GM23338 (cell line): ENCODE results near the gene NINL. TPM values are rescaled to one million over a fixed set of nuclear protein-coding genes. Genes with fewer than 3 reads are reported as not detected.

Source experiments
- ATAC-seq: fragments of 200-7000 bp; cut with Tn5 transposase; 3 replicates; pipeline ENCODE4 v1.9.1; 2020
- DNase-seq: peaks from one replicate; pipeline ENCODE4 v3.0.0-alpha.2; 2015; ENCODE audit warnings: low spot score
- H2AFZ ChIP-seq: fragments of 200-600 bp; sonication (generic); 2 replicates; pipeline ENCODE4 v1.8.0; 2016; ENCODE audit warnings: antibody characterized with exemption, mild to moderate bottlenecking, moderate library complexity
- H3F3A ChIP-seq: fragments of 200-600 bp; sonication (generic); replicated peaks from 2 replicates; pipeline ENCODE4 v1.8.0; 2017; ENCODE audit warnings: antibody characterized with exemption, mixed run types, low read depth
- H3K27ac ChIP-seq: fragments of 200-600 bp; sonication (generic); 2 replicates; pipeline ENCODE4 v1.6.1; 2016; ENCODE audit warnings: low read depth
- H3K27me3 ChIP-seq: fragments of 200-600 bp; sonication (generic); 2 replicates; pipeline ENCODE4 v1.8.0; 2016; ENCODE audit warnings: mild to moderate bottlenecking, mixed run types, moderate library complexity; ENCODE audit not compliant: insufficient read depth
- H3K36me3 ChIP-seq: fragments of 200-600 bp; sonication (generic); 2 replicates; pipeline ENCODE4 v1.8.0; 2016; ENCODE audit warnings: mild to moderate bottlenecking; ENCODE audit not compliant: insufficient read depth
- H3K4me1 ChIP-seq: fragments of 200-600 bp; sonication (generic); 2 replicates; pipeline ENCODE4 v1.8.0; 2016; ENCODE audit warnings: mild to moderate bottlenecking, moderate library complexity; ENCODE audit not compliant: insufficient read depth
- H3K4me2 ChIP-seq: fragments of 200-600 bp; sonication (generic); 2 replicates; pipeline ENCODE4 v1.7.1; 2017; ENCODE audit warnings: mixed run types
- H3K4me3 ChIP-seq: fragments of 200-600 bp; sonication (generic); 2 replicates; pipeline ENCODE4 v1.6.1; 2016; ENCODE audit warnings: mixed run types
- H3K79me2 ChIP-seq: fragments of 200-600 bp; sonication (generic); replicated peaks from 2 replicates; pipeline ENCODE4 v1.8.0; 2017; ENCODE audit warnings: mild to moderate bottlenecking; ENCODE audit not compliant: insufficient read depth
- H3K9me2 ChIP-seq: fragments of 200-600 bp; sonication (generic); 2 replicates; pipeline ENCODE4 v1.8.0; 2017; ENCODE audit not compliant: insufficient read depth
- H4K20me1 ChIP-seq: fragments of 200-600 bp; sonication (generic); replicated peaks from 2 replicates; pipeline ENCODE4 v1.8.0; 2017; ENCODE audit warnings: mild to moderate bottlenecking; ENCODE audit not compliant: insufficient read depth
- H3K27ac Mint-ChIP-seq: 2 replicates; pipeline ENCODE4 v1.8.0; 2020; ENCODE audit warnings: inconsistent platforms, mild to moderate bottlenecking, moderate library complexity, mixed read lengths
- H3K27me3 Mint-ChIP-seq: 3 replicates; pipeline ENCODE4 v1.8.0; 2022; ENCODE audit warnings: low read depth, mild to moderate bottlenecking, moderate library complexity, mixed read lengths, inconsistent platforms; ENCODE audit not compliant: insufficient read depth, poor library complexity
- H3K36me3 Mint-ChIP-seq: 3 replicates; pipeline ENCODE4 v1.8.0; 2021; ENCODE audit warnings: low read depth, mild to moderate bottlenecking, inconsistent platforms, moderate library complexity, mixed read lengths
- H3K4me1 Mint-ChIP-seq: 3 replicates; pipeline ENCODE4 v1.8.0; 2020; ENCODE audit warnings: mild to moderate bottlenecking, inconsistent platforms, mixed read lengths
- H3K4me3 Mint-ChIP-seq: 3 replicates; pipeline ENCODE4 v1.8.0; 2021; ENCODE audit warnings: moderate library complexity, mild to moderate bottlenecking, inconsistent platforms, mixed read lengths
- H3K9me3 Mint-ChIP-seq: 3 replicates; pipeline ENCODE4 v1.8.0; 2020; ENCODE audit warnings: moderate library complexity, mild to moderate bottlenecking, inconsistent platforms, mixed read lengths
- JUNB ChIP-seq: IDR thresholded peaks from one replicate; pipeline ENCODE4 v1.6.1; 2016; ENCODE audit warnings: antibody characterized with exemption; ENCODE audit not compliant: unreplicated experiment
- POLR2AphosphoS5 ChIP-seq: IDR thresholded peaks from 2 replicates; pipeline ENCODE4 v1.6.1; 2016; ENCODE audit warnings: antibody characterized with exemption, low read depth
- REST ChIP-seq: IDR thresholded peaks from one replicate; pipeline ENCODE4 v1.6.1; 2018; ENCODE audit warnings: antibody characterized with exemption; ENCODE audit not compliant: unreplicated experiment
- STAT1 ChIP-seq: IDR thresholded peaks from one replicate; pipeline ENCODE4 v1.6.1; 2016; ENCODE audit warnings: antibody characterized with exemption; ENCODE audit not compliant: unreplicated experiment
- ZNF462 ChIP-seq: fragments of 250-450 bp; sonication (Bioruptor Pico); IDR thresholded peaks from 2 replicates; pipeline ENCODE4 v1.5.0; 2020; ENCODE audit warnings: mild to moderate bottlenecking, moderate library complexity
- polyA plus RNA-seq: library from polyadenylated mRNA; unstranded; fragments of >200 nt; fragmentation: Nextera tagmentation; extraction: Ambion mirVana; gene quantifications from 2 replicates; pipeline ENCODE4 v1.2.1, GENCODE V29; 2016
- total RNA-seq: library from RNA; depleted of rRNA; stranded (reverse); fragments of >200 nt; shearing (Covaris generic); gene quantifications from 2 replicates; pipeline ENCODE4 v1.2.3, GENCODE V29; 2014

NINL gene
- total and polyA plus RNA-seq, 2 experiments from 2014 or later = 18.0 to 31.2 TPM

DNA sequence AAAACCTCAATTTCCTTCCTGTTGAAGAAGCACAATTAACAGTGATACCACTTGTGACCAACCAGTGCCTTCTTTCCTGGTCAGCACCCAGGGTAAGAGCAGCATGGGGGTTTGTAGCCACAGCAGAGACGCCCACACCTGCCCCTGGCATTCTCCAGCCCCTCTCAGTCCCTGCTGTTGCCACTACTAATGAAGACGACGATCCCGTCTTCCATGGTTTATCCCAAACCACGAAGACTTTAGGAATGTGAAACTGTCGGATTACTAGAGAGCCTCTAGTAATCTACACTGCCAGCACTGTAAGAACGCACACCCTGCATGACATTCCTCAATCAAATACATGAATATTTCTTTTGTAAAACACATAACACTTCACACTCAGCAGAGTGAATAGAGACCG is 117.9 kb downstream of the NINL start:
- H3K4me1 Mint-ChIP-seq = peaks cover 3% of the 10 kb centered on the region; the same call in 2 of the 3 replicates
- no peak for DNase-seq

More for the DNA sequence above, 117.9 kb downstream of the NINL start:
- no peaks in the 10 kb centered on the region for H3K9me2 ChIP-seq
- H3K36me3 Mint-ChIP-seq = peaks cover 67% of the 10 kb centered on the region
- H3K27ac Mint-ChIP-seq = no peak overlapping the region
- H3K79me2 ChIP-seq = no peaks in the 10 kb centered on the region
- no peaks in the 10 kb centered on the region; the same call in 2 of the 3 replicates for H3K9me3 Mint-ChIP-seq
- no peaks in the 10 kb centered on the region for H3K27me3 ChIP-seq
- no peak overlapping the region for H3K4me2 ChIP-seq
- peaks cover 4% of the 10 kb centered on the region; the same call in 1 of the 2 replicates for H4K20me1 ChIP-seq
- no peak overlapping the region for H3K4me3 Mint-ChIP-seq
- H3K27me3 Mint-ChIP-seq = peaks cover 13% of the 10 kb centered on the region
- no peak overlapping the region for H3K4me3 ChIP-seq
- H3F3A ChIP-seq = no peaks in the 10 kb centered on the region
- H3K27ac ChIP-seq = no peak overlapping the region; the same call in 1 of the 2 replicates
- no peak overlapping the region for H2AFZ ChIP-seq
- ATAC-seq = no peak
- peaks cover 5% of the 10 kb centered on the region; the same call in 1 of the 2 replicates for H3K36me3 ChIP-seq
- TF ChIP-seq POLR2AphosphoS5 = no peak
- TF ChIP-seq JUNB = no peak
- TF ChIP-seq STAT1 = no peak
- no peak for TF ChIP-seq ZNF462 (CRISPR knock-in tag)
- no peak for TF ChIP-seq REST
- H3K4me1 ChIP-seq = no peaks in the 10 kb centered on the region
